SH-SY5Y (cell line): Measurements from ENCODE around the gene NLRX1.

Source experiments
- GATA2 ChIP-seq: IDR thresholded peaks from 2 replicates; pipeline ENCODE4 v1.6.1; 2011; ENCODE audit warnings: mild to moderate bottlenecking, low read depth, low read length
- GATA3 ChIP-seq: IDR thresholded peaks from 2 replicates; pipeline ENCODE4 v1.6.1; 2011; ENCODE audit warnings: low read depth, mild to moderate bottlenecking, low read length, moderate library complexity

GRCh38 chr11:119207415-119207960 is 39.0 kb downstream of the NLRX1 start:
- TF ChIP-seq GATA2 (no peak), GATA3 (no peak)
